Hepatocyte (in vitro differentiated cells): Measurements from ENCODE around the gene COL2A1.

ENCODE experiments used
- CTCF ChIP-seq: fragments of 200-600 bp; sonication (generic); IDR thresholded peaks from 2 replicates; pipeline ENCODE4 v1.5.1; 2016; ENCODE audit warnings: antibody characterized with exemption, mild to moderate bottlenecking; ENCODE audit not compliant: poor library complexity
- EZH2 ChIP-seq: fragments of 200-600 bp; sonication (generic); IDR thresholded peaks from 2 replicates; pipeline ENCODE4 v1.6.1; 2016; ENCODE audit warnings: antibody characterized with exemption, mild to moderate bottlenecking, borderline replicate concordance
- EZH2phosphoT487 ChIP-seq: fragments of 200-600 bp; sonication (generic); IDR thresholded peaks from one replicate; pipeline ENCODE4 v1.6.1; 2018; ENCODE audit warnings: antibody characterized with exemption, mild to moderate bottlenecking, low read depth, moderate library complexity; ENCODE audit not compliant: unreplicated experiment, severe bottlenecking

GRCh38 chr12:47965581-47965980 lies 38.7 kb downstream of the COL2A1 start:
- TF ChIP-seq CTCF (no peak), EZH2 (no peak), EZH2phosphoT487 (no peak)
